Measurements from ENCODE around the gene GFRA1. TPM values are rescaled to one million over a fixed set of nuclear protein-coding genes. Genes with fewer than 3 reads are reported as not detected.

The GFRA1 gene
- total and polyA plus RNA-seq, 8 donors = 1.9 to 3.5 (median 2.8) TPM

GRCh38 chr10:116099023-116099420 is 174.0 kb downstream of the GFRA1 start:
- H3K4me3 ChIP-seq = no peak overlapping the region
- ATAC-seq = no peak
- no peak overlapping the region for H3K27ac ChIP-seq
- H3K9me3 ChIP-seq = no peaks in the 10 kb centered on the region
- no peaks in the 10 kb centered on the region for H3K36me3 ChIP-seq
- H3K4me1 ChIP-seq = no peaks in the 10 kb centered on the region
- DNase-seq = no peak
- TF ChIP-seq CTCF (IDR thresholded peaks at IDR 0.05) = no peak
- intact Hi-C loops (cut with DNase I) = no loop called here
- no peaks in the 10 kb centered on the region for H3K27me3 ChIP-seq

- intact Hi-C loops (cut with DNase I) = no loop called here
- ATAC-seq = no peak
- no peak overlapping the region for H3K27ac ChIP-seq
Observed at GRCh38 chr10:116098411-116099022, 174.5 kb downstream of the GFRA1 start.

GRCh38 chr10:116097239-116097784 is 175.7 kb downstream of the GFRA1 start:
- intact Hi-C loops (cut with DNase I) = no loop called here
- ATAC-seq (no peak), DNase-seq (no peak)
- no peak for TF ChIP-seq CTCF (IDR thresholded peaks at IDR 0.05)
- H3K27ac ChIP-seq = no peak overlapping the region
- no peak overlapping the region for H3K4me3 ChIP-seq
- no peaks in the 10 kb centered on the region for H3K27me3 ChIP-seq
- H3K9me3 ChIP-seq = no peaks in the 10 kb centered on the region
- H3K36me3 ChIP-seq = no peaks in the 10 kb centered on the region
- H3K4me1 ChIP-seq = no peaks in the 10 kb centered on the region

More at GRCh38 chr10:116098411-116099022, 174.5 kb downstream of the GFRA1 start:
- no peak overlapping the region for H3K4me3 ChIP-seq
- no peak for DNase-seq
- no peaks in the 10 kb centered on the region for H3K36me3 ChIP-seq
- H3K4me1 ChIP-seq = no peaks in the 10 kb centered on the region
- no peaks in the 10 kb centered on the region for H3K9me3 ChIP-seq
- H3K27me3 ChIP-seq = no peaks in the 10 kb centered on the region
- TF ChIP-seq CTCF (IDR thresholded peaks at IDR 0.05) = no peak

GRCh38 chr10:116096526-116096925 is 176.5 kb downstream of the GFRA1 start:
- intact Hi-C loops (cut with DNase I) = no loop called here
- Histone ChIP-seq H3K9me3 (no peaks in the 10 kb centered on the region), H3K27me3 (no peaks in the 10 kb centered on the region), H3K4me3 (no peak overlapping the region), H3K27ac (no peak overlapping the region), H3K36me3 (no peaks in the 10 kb centered on the region), H3K4me1 (no peaks in the 10 kb centered on the region)
- TF ChIP-seq CTCF (IDR thresholded peaks at IDR 0.05) = no peak
- DNase-seq (no peak), ATAC-seq (no peak)

GRCh38 chr10:116094356-116094755 is 178.7 kb downstream of the GFRA1 start:
- DNase-seq = no peak
- intact Hi-C loops (cut with DNase I) = no loop called here
- no peak for TF ChIP-seq CTCF (IDR thresholded peaks at IDR 0.05)
- Histone ChIP-seq H3K27me3 (no peaks in the 10 kb centered on the region), H3K9me3 (no peaks in the 10 kb centered on the region), H3K4me1 (no peaks in the 10 kb centered on the region), H3K36me3 (no peaks in the 10 kb centered on the region), H3K4me3 (no peak overlapping the region), H3K27ac (no peak overlapping the region)
- no peak for ATAC-seq

Measured in left lung (tissue), 10 donors.